Ectodermal cell (in vitro differentiated cells): ENCODE results near the gene SLC8A1.

ENCODE experiments used
- H3K27ac ChIP-seq: 2 replicates; pipeline ENCODE4 v1.7.0; 2013; ENCODE audit warnings: mild to moderate bottlenecking, low read depth, low read length; ENCODE audit not compliant: insufficient read depth, poor library complexity, severe bottlenecking
- H3K27me3 ChIP-seq: 2 replicates; pipeline ENCODE4 v1.7.0; 2013; ENCODE audit warnings: mild to moderate bottlenecking, low read length; ENCODE audit not compliant: insufficient read depth, control insufficient read depth, poor library complexity, severe bottlenecking
- H3K36me3 ChIP-seq: one replicate; pipeline ENCODE4 v1.7.0; 2013; ENCODE audit warnings: low read length; ENCODE audit not compliant: control insufficient read depth, insufficient read depth
- H3K4me1 ChIP-seq: one replicate; pipeline ENCODE4 v1.7.0; 2013; ENCODE audit warnings: low read length; ENCODE audit not compliant: control insufficient read depth, insufficient read depth
- H3K4me3 ChIP-seq: 2 replicates; pipeline ENCODE4 v1.7.0; 2013; ENCODE audit warnings: low read depth, low read length, control low read depth; ENCODE audit not compliant: insufficient read depth
- H3K9me3 ChIP-seq: 2 replicates; pipeline ENCODE4 v1.7.0; 2013; ENCODE audit warnings: mild to moderate bottlenecking, low read length, moderate library complexity; ENCODE audit not compliant: control insufficient read depth
- WGBS, 2 experiments: methylation state at CpG; one replicate each; pipeline ENCODE4 v1.1.7; 2013; ENCODE audit warnings: missing lambda C conversion rate in 2 of 2; 5-methylcytosine and 5-hydroxymethylcytosine counted together

Gene SLC8A1

DNA sequence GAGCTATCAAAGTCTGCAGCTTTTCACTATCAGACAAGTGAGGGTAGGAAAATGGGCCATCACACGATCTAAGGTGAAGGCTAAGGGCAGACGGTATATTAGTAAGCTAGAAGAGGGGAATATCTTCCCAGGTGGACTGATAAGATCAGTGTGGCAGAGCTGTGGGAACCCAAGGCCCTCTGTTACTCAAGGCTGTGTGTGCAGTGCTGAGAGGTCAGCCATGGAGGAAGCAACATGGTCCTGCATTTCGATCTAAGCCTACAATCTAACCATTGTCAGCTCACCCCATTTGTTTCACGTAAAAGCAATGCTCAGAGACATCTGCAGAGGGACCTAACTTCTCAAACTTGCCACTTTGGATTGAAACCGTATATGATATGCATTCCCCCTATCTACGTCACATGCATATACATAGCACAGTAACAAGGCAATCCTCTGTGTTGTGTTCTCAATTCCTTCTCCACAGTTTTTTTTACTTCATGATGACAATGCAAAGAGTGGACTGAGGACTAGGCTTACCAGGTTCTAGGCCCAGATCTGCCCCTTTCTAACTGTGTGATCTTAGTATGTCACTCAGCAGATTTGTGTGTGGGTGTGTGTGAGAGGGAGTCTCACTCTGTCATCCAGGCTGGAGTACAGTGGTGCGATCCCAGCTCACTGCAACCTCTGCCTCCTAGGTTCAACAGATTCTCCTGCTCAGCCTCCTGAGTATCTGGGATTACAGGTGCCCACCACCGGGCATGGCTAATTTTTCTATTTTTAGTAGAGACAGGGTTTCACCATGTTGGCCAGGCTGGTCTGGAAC, 45.2 kb downstream of the SLC8A1 start:
- Histone ChIP-seq H3K27me3 (no peaks in the 10 kb centered on the region), H3K36me3 (no peaks in the 10 kb centered on the region), H3K27ac (no peak overlapping the region), H3K9me3 (no peaks in the 10 kb centered on the region), H3K4me1 (no peaks in the 10 kb centered on the region), H3K4me3 (no peak overlapping the region)
- 90% methylated on average over 8 of the region's 8 CpGs for WGBS, 2 experiments

DNA sequence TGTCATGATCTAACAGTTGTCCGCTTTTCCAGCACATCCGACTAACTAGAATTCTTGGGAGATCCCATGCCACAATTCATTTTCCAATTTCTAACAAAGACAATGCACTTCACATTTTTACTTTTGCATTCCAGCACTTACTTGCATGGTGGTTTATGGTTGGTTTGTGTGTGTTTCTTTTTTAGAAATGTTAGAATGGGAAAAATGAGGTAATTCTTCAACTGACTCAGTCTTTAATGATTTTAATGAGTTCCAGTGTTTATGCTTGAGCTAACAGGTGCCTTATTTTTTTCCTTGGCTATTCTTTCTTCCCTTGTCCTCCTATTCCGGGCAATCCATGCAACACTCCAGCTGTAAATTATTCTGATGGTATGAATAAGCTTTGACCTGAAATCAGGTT, 46.4 kb downstream of the SLC8A1 start:
- WGBS, 2 experiments: 93 to 96% methylated on average over 2 of the region's 3 CpGs
- H3K36me3 ChIP-seq: no peaks in the 10 kb centered on the region
- no peak overlapping the region for H3K27ac ChIP-seq
- H3K27me3 ChIP-seq: no peaks in the 10 kb centered on the region
- H3K4me3 ChIP-seq: no peak overlapping the region
- H3K9me3 ChIP-seq: no peaks in the 10 kb centered on the region
- no peaks in the 10 kb centered on the region for H3K4me1 ChIP-seq

- Histone ChIP-seq H3K4me3 (no peak overlapping the region), H3K4me1 (no peaks in the 10 kb centered on the region), H3K27ac (no peak overlapping the region), H3K9me3 (no peaks in the 10 kb centered on the region), H3K36me3 (no peaks in the 10 kb centered on the region), H3K27me3 (no peaks in the 10 kb centered on the region)
- 95 to 96% methylated on average over 4 of the region's 4 CpGs for WGBS, 2 experiments
Measured at GRCh38 chr2:40404517-40404916, 47.4 kb downstream of the SLC8A1 start.

DNA sequence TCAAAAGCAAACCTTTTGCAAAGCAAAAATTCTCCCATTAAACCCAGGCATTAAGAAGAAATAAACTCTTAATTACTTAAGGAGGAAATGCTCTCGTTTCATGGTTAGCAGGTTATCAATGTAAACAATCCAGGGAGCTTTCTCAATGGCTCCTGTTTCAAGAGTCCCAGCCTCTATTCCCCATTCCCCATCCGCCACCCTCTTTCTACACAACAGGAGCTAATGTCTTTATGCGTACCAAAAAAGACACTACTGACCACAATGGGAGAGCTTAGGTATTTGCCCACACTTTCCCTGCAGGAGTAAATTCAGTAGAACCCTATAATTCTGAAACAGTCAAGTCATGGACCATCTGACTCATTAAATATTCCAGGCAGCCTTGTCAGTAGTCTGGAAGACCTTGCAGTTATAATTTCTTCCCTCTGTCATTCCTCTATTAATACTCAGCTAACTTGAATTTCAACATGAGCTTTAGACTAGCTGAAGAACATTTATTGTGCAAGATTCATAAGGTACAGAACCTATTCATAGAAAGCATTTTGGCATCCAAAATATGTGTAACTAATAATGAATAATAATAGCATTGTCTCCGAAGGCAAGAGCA, 48.6 kb downstream of the SLC8A1 start:
- H3K36me3 ChIP-seq: no peaks in the 10 kb centered on the region
- no peak overlapping the region for H3K27ac ChIP-seq
- no peaks in the 10 kb centered on the region for H3K9me3 ChIP-seq
- no peaks in the 10 kb centered on the region for H3K27me3 ChIP-seq
- no peaks in the 10 kb centered on the region for H3K4me1 ChIP-seq
- no peak overlapping the region for H3K4me3 ChIP-seq
- WGBS, 2 experiments: 81 to 91% methylated on average over 3 of the region's 4 CpGs

GRCh38 chr2:40401896-40402295, 50.0 kb downstream of the SLC8A1 start:
- Histone ChIP-seq H3K4me3 (no peak overlapping the region), H3K36me3 (no peaks in the 10 kb centered on the region), H3K27me3 (no peaks in the 10 kb centered on the region), H3K9me3 (no peaks in the 10 kb centered on the region), H3K4me1 (no peaks in the 10 kb centered on the region), H3K27ac (no peak overlapping the region)
- WGBS, 2 experiments: 88 to 100% methylated on average over 2 to 3 of the region's 3 CpGs

DNA sequence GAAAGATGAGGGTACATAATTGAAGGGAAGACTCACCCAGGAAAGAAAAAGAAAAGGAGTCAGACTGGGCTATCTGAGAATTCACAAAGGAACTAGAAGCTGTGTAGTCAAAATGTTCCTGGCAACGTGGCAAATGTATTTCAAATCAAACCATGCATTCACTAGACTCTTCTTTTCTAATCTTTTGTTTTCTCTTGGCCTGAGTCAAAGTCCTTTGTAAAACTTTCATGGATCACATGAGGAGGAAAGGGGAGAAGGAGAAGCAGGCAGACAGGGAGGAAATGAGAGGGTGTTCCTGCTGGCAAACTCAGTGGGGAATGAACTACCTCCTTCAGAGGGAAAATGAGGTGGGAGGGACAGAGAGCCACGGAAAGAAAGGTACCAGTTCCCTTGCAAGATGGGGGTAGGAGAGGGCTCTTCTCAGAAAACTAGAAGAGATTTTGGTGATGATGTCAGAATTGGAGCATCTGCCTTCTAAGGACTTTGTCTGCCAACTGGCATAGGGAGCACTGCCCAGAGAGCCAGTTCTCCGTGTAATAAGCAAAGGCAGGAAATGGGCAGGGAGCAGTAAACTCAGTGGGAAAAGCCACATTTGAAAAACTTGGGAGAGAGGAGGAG, 51.4 kb downstream of the SLC8A1 start:
- Histone ChIP-seq H3K27me3 (no peaks in the 10 kb centered on the region), H3K4me1 (no peaks in the 10 kb centered on the region), H3K36me3 (no peaks in the 10 kb centered on the region), H3K9me3 (no peaks in the 10 kb centered on the region), H3K4me3 (no peak overlapping the region), H3K27ac (no peak overlapping the region)
- 25 to 28% methylated on average over 3 of the region's 3 CpGs for WGBS, 2 experiments

- WGBS, 2 experiments: 88% methylated on average over 1 of the region's 1 CpG
- no peaks in the 10 kb centered on the region for H3K9me3 ChIP-seq
- H3K36me3 ChIP-seq: no peaks in the 10 kb centered on the region
Measured at GRCh38 chr2:40397765-40398164, 54.1 kb downstream of the SLC8A1 start.

DNA sequence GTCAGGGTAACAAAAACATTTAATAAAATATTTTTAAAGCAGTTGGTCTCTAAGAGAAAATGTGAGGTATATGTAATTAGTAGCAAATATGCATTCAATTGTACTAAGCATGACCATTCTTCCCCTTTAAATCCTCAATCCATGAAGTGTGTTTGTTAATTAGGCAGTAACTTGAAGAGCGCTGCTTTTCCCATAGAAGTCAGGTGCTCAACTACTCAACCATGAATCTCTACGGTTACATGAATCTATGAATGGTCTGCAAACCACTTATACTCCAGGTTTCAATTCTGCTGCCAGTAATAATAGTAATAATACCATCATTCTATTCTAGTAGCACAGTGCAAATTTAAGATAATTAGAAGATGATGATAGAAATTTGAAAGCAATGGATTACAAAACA, 55.8 kb downstream of the SLC8A1 start:
- Histone ChIP-seq H3K27me3 (no peaks in the 10 kb centered on the region), H3K4me1 (no peaks in the 10 kb centered on the region), H3K27ac (no peak overlapping the region), H3K4me3 (no peak overlapping the region), H3K9me3 (no peaks in the 10 kb centered on the region), H3K36me3 (no peaks in the 10 kb centered on the region)
- WGBS, 2 experiments: 87 to 88% methylated on average over 2 of the region's 2 CpGs

More at GRCh38 chr2:40397765-40398164, 54.1 kb downstream of the SLC8A1 start:
- Histone ChIP-seq H3K4me1 (no peaks in the 10 kb centered on the region), H3K27ac (no peak overlapping the region), H3K27me3 (no peaks in the 10 kb centered on the region), H3K4me3 (no peak overlapping the region)

GRCh38 chr2:40395169-40396073, 56.5 kb downstream of the SLC8A1 start:
- H3K4me3 ChIP-seq: no peak overlapping the region
- no peak overlapping the region for H3K27ac ChIP-seq
- WGBS, 2 experiments: 89% methylated on average over 3 to 4 of the region's 4 CpGs
- H3K4me1 ChIP-seq: no peaks in the 10 kb centered on the region
- no peaks in the 10 kb centered on the region for H3K9me3 ChIP-seq
- H3K27me3 ChIP-seq: no peaks in the 10 kb centered on the region
- H3K36me3 ChIP-seq: no peaks in the 10 kb centered on the region
